HUES64 (cell line): Measurements from ENCODE around the gene TPK1.
"Not testable (repeated sequence)": the region's sequence is repeated elsewhere in the genome, so short reads cannot be mapped to it uniquely, and the experiment has no call there.

ENCODE experiments used
- H3K27ac ChIP-seq: 2 replicates; pipeline ENCODE4 v1.7.0; 2013; ENCODE audit warnings: low read depth, low read length, inconsistent platforms
- H3K27me3 ChIP-seq: 2 replicates; pipeline ENCODE4 v1.6.1; 2013; ENCODE audit warnings: mild to moderate bottlenecking, low read length; ENCODE audit not compliant: insufficient read depth
- H3K36me3 ChIP-seq: 2 replicates; pipeline ENCODE4 v1.6.1; 2013; ENCODE audit warnings: mild to moderate bottlenecking, low read length; ENCODE audit not compliant: insufficient read depth
- H3K4me1 ChIP-seq: 2 replicates; pipeline ENCODE4 v1.6.1; 2013; ENCODE audit warnings: mild to moderate bottlenecking, low read length, moderate library complexity; ENCODE audit not compliant: insufficient read depth
- H3K4me3 ChIP-seq: 2 replicates; pipeline ENCODE4 v1.5.1; 2013; ENCODE audit warnings: mild to moderate bottlenecking, low read length, moderate library complexity
- H3K9ac ChIP-seq: 2 replicates; pipeline ENCODE4 v1.6.1; 2013; ENCODE audit warnings: mild to moderate bottlenecking, low read depth, low read length
- H3K9me3 ChIP-seq: 2 replicates; pipeline ENCODE4 v1.6.1; 2013; ENCODE audit warnings: low read depth, low read length; ENCODE audit not compliant: insufficient read depth
- WGBS: fragments of 150-250, 120-280 bp; methylation state at CpG from one replicate; pipeline ENCODE4 v1.1.7; 2013; ENCODE audit warnings: missing lambda C conversion rate; 5-methylcytosine and 5-hydroxymethylcytosine counted together

Gene TPK1

DNA sequence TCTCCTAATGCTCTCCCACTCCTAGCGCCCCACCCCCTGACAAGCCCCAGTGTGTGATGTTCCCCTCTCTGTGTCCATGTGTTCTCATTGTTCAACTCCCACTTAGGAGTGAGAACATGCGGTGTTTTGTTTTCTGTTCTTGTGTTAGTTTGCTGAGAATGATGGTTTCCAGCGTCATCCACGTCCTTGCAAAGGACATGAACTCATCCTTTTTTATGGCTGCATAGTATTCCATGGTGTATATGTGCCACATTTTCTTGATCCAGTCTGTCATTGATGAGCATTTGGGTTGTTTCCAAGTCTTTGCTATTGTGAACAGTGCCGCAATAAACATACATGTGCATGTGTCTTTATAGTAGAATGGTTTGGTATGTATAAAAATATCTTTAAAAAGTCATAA is 261.1 kb downstream of the TPK1 start:
- WGBS: 90% methylated on average over 5 of the region's 5 CpGs

DNA sequence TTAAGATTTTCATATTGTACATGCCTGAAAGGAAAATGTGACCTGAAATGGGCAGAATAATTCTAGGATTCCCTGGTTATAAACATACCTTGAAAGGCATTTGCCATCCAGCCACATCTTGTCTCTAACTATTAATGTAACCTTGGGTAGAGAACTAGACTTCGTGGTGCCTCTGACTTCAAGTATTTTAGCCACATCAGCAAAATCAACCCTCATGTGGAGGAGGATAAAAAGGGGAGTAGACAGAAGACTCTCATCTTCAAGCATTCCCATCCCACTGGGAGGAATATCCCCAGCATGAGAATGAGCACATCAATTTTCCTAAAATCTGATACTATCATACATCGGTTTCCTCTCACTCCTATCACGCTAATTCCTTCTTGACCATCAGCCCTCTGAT is 267.6 kb downstream of the TPK1 start:
- no peaks in the 10 kb centered on the region for H3K9me3 ChIP-seq
- H3K4me3 ChIP-seq: no peak overlapping the region
- no peaks in the 10 kb centered on the region for H3K36me3 ChIP-seq
- H3K9ac ChIP-seq: no peak overlapping the region
- WGBS: 93% methylated on average over 1 of the region's 3 CpGs
- H3K27me3 ChIP-seq: no peaks in the 10 kb centered on the region
- H3K4me1 ChIP-seq: peaks cover 6% of the 10 kb centered on the region; the same call in 1 of the 2 replicates
- no peak overlapping the region for H3K27ac ChIP-seq

More for the DNA sequence above, 261.1 kb downstream of the TPK1 start:
- H3K4me3 ChIP-seq, H3K27ac ChIP-seq, H3K27me3 ChIP-seq, H3K9ac ChIP-seq, H3K36me3 ChIP-seq, H3K4me1 ChIP-seq, H3K9me3 ChIP-seq: not testable (repeated sequence)

DNA sequence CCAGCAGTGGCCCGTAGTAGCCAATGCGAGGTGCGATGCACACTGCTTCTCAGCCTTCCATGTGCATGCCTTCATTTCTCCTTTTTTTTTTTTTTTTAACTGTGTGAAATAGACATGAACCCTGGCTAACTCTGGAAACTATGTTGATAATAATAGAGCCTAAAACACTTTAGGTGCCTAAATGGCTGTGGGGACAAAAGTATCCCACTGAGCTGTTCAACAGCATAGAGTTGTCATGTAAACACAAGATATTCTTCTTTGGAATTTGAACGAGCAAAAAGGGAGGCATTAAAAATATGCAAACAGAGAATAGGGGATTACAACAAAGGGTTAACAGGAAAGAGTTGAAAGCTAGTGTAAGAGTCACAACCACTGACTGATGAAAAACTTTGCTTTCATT is 270.3 kb downstream of the TPK1 start:
- no peak overlapping the region for H3K9ac ChIP-seq
- H3K36me3 ChIP-seq: no peaks in the 10 kb centered on the region
- no peak overlapping the region for H3K4me3 ChIP-seq
- H3K4me1 ChIP-seq: peaks cover 6% of the 10 kb centered on the region; the same call in 1 of the 2 replicates
- WGBS: 67% methylated on average over 4 of the region's 4 CpGs
- peak overlapping the region; percentile 66; the same call in 1 of the 2 replicates for H3K27ac ChIP-seq
- H3K27me3 ChIP-seq: no peaks in the 10 kb centered on the region
- H3K9me3 ChIP-seq: no peaks in the 10 kb centered on the region

DNA sequence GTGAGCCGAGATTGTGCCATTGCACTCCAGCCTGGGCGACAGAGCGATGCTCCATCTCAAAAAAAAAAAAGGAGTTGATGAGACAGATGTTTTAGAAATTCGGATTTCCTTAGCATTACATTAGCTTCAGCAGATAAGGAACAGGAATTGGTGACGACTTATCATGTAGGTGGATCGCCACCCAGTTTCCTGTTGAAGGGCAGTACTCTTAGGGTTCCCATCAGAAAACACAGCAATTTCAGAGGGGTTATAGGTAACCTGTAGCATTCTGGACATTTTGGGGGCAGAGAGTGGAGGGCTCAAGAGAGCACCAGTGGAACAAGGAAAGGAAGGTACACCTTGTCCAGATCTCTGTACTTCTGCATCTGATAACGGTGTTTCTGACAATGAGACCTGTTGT is 286.0 kb downstream of the TPK1 start:
- H3K27me3 ChIP-seq: no peaks in the 10 kb centered on the region
- H3K9ac ChIP-seq: no peak overlapping the region
- H3K36me3 ChIP-seq: no peaks in the 10 kb centered on the region
- H3K27ac ChIP-seq: no peak overlapping the region
- no peaks in the 10 kb centered on the region for H3K4me1 ChIP-seq
- 92% methylated on average over 7 of the region's 7 CpGs for WGBS
- no peak overlapping the region for H3K4me3 ChIP-seq
- H3K9me3 ChIP-seq: no peaks in the 10 kb centered on the region

DNA sequence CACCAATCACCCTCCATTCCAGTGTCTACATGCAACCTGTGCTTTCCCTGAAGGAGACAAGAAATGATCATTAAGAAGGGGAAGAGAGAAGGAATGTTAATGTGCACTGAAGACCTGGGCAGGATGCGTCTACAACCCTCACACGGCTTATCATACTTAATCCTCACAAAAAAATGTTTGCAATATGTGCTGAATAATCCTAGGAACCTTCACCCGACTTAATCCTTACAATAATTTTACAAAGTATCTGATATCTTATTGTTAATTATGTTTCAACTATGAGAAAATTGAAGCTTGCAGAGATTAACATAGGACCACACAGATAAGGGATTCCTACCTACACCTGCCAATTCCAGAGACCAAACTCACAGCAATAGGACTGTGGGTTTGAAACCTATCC is 287.3 kb downstream of the TPK1 start:
- Histone ChIP-seq H3K27ac (no peak overlapping the region), H3K4me3 (no peak overlapping the region), H3K9me3 (no peaks in the 10 kb centered on the region), H3K36me3 (no peaks in the 10 kb centered on the region), H3K27me3 (no peaks in the 10 kb centered on the region), H3K9ac (no peak overlapping the region), H3K4me1 (peaks cover 5% of the 10 kb centered on the region; the same call in 1 of the 2 replicates)
- WGBS: 100% methylated on average over 2 of the region's 3 CpGs

DNA sequence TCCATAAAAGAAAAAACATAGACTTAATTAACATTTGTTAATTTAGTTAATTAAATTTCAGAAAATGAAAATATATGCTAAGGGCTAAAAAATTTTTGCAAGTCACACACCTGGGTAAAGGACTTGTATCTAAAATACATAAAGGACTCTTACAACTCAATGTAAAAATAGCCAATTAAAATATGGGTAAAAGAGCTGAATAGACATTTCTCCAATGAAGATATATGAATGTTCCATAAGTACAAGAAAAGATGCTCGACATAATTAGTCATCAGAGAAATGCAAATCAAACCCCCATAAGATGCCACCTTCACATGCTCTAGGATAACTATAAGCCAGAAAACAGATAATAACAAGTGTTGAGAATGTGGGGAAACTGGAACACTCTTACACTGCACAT is 288.0 kb downstream of the TPK1 start:
- H3K36me3 ChIP-seq: no peaks in the 10 kb centered on the region
- WGBS: no CpG with 5 or more reads among the region's 1 CpG
- H3K27ac ChIP-seq: no peak overlapping the region
- H3K27me3 ChIP-seq: no peaks in the 10 kb centered on the region
- H3K9ac ChIP-seq: no peak overlapping the region
- peaks cover 5% of the 10 kb centered on the region; the same call in 1 of the 2 replicates for H3K4me1 ChIP-seq
- no peak overlapping the region for H3K4me3 ChIP-seq
- H3K9me3 ChIP-seq: no peaks in the 10 kb centered on the region

DNA sequence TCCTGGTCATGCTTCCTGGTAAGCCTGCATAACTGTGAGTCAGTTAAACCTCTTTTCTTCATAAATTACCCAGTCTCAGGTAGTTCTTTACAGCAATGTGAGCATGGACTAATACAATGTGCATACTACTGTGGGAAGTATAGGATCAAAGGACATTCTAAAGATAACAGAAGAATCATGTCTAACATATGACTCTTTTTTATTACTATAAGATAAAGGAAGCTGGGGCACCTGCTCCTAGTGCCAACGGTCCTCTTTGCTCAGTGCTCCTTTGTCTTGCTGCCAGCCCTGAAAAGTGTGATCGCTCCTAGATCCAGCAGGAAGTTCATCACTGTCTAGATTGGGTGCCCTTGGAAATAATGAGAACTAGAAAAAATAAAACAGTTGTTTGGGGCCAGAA is 289.1 kb downstream of the TPK1 start:
- H3K9me3 ChIP-seq: no peaks in the 10 kb centered on the region
- 96% methylated on average over 2 of the region's 2 CpGs for WGBS
- H3K27me3 ChIP-seq: no peaks in the 10 kb centered on the region
- no peak overlapping the region for H3K4me3 ChIP-seq
- no peak overlapping the region for H3K27ac ChIP-seq
- H3K4me1 ChIP-seq: peaks cover 5% of the 10 kb centered on the region; the same call in 1 of the 2 replicates
- no peaks in the 10 kb centered on the region for H3K36me3 ChIP-seq
- H3K9ac ChIP-seq: no peak overlapping the region

DNA sequence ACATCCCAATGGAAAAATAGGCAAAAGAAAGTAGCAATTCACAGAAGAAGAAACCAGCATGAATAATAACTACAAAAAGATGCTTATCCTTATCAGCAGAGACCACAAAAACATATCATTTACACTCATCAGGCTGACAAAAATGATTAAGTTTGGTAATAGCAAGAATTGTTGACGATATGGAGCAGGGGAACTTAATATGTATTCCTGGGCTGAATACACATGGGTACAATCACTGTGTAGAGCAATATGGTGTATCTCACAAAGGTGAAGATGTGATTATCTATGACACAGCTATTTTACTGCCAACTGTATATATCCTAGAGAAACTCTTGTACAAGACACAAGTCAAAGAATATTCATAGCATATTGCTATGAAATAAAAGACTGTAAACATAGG is 290.5 kb downstream of the TPK1 start:
- Histone ChIP-seq H3K4me3 (no peak overlapping the region), H3K36me3 (no peaks in the 10 kb centered on the region), H3K4me1 (peaks cover 5% of the 10 kb centered on the region; the same call in 1 of the 2 replicates), H3K27me3 (no peaks in the 10 kb centered on the region), H3K9me3 (no peaks in the 10 kb centered on the region), H3K27ac (no peak overlapping the region), H3K9ac (no peak overlapping the region)
- WGBS: 88% methylated on average over 1 of the region's 1 CpG

DNA sequence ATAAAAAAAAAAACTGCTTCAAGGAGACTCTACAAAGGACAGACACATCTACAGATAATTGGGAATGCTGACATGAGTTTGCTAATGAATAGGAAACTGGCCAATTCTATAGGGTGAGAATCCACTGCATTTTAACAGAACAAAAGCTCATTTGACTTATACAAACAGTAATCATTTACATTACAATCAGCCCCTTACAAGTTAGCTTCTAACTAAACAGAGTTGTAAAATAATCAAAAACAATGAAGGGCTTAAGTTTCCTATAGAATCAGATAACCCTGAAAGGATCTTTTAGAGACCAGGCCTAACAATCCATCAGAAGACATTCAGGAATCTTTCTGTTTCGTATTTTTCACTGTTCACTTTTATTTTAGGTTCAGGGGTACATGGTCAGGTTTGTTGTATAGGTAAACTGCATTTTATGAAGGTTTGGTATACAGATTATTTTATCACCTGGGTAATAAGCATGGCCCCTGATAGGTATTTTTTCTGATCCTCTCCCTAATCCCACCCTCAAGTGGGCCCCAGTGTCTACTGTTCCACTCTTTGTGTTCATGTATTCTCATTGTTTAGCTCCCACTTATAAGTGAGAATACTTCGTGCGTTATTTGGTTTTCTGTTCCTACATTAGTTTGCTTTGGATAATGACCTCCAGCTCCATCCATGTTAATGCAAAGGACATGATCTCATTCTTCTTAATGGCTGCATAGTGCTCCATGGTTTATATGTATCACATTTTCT is 301.0 kb downstream of the TPK1 start:
- WGBS: 78% methylated on average over 3 of the region's 3 CpGs
- peak overlapping the region; percentile 98; the same call in 1 of the 2 replicates for H3K27ac ChIP-seq

DNA sequence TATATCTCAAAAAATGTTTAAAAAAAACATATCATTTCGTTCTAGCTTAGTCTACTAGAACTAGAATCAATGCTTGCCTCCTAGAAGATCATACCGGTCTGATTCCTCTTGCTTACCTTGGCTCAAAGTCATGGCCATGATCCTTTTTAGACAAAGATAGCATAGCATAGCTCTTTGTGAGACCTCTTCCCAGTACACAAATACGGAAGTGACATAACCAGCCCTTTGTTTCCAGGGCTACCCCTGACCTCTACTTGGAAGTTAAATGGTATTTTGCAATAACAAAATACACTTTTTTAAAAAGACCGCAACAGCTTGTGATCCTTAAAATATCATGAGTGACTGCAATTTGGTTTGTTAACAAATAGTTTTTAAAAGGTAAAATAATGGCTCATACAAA is 301.7 kb downstream of the TPK1 start:
- Histone ChIP-seq H3K36me3 (no peaks in the 10 kb centered on the region; the same call in 1 of the 2 replicates), H3K9me3 (peaks cover 8% of the 10 kb centered on the region; the same call in 1 of the 2 replicates), H3K27me3 (no peaks in the 10 kb centered on the region), H3K27ac (peak overlapping the region; percentile 98), H3K4me3 (no peak overlapping the region), H3K4me1 (peaks cover 14% of the 10 kb centered on the region), H3K9ac (0 out of 2 replicates have a peak overlapping the region, but pooled peaks have one; percentile 13)
- WGBS: 85% methylated on average over 3 of the region's 4 CpGs

More for the DNA sequence above, 301.0 kb downstream of the TPK1 start:
- peaks cover 14% of the 10 kb centered on the region for H3K4me1 ChIP-seq
- no peaks in the 10 kb centered on the region for H3K27me3 ChIP-seq
- no peak overlapping the region for H3K9ac ChIP-seq
- no peak overlapping the region for H3K4me3 ChIP-seq
- H3K36me3 ChIP-seq: no peaks in the 10 kb centered on the region; the same call in 1 of the 2 replicates
- peaks cover 8% of the 10 kb centered on the region; the same call in 1 of the 2 replicates for H3K9me3 ChIP-seq

DNA sequence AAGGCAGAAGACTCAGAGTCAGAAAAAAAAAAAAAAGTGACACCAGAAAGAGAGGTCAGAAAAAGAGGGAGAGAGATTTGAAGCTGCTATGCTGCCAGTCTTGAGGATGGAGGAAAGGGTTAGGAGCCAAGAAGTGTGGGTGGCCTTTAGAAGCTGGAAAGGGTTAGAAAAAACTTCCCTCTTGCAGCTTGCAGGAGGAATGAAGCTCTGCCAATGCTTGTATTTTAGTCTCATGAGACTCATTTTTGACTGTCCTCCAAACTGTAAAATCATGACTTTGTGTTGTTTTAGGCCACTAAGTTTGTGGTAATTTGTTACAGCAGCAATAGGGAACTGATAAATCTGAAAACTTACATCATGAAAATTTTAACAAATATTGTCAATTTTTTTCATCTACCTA is 304.7 kb downstream of the TPK1 start:
- H3K4me3 ChIP-seq: no peak overlapping the region
- peaks cover 14% of the 10 kb centered on the region for H3K4me1 ChIP-seq
- H3K27me3 ChIP-seq: no peaks in the 10 kb centered on the region
- no peaks in the 10 kb centered on the region; the same call in 1 of the 2 replicates for H3K36me3 ChIP-seq
- H3K27ac ChIP-seq: no peak overlapping the region
- H3K9me3 ChIP-seq: peaks cover 8% of the 10 kb centered on the region; the same call in 1 of the 2 replicates
- H3K9ac ChIP-seq: no peak overlapping the region
